ENCODE measurements around the gene MED9.
"Not testable (repeated sequence)": the region's sequence is repeated elsewhere in the genome, so short reads cannot be mapped to it uniquely, and the experiment has no call there.

MED9 gene, protein sequence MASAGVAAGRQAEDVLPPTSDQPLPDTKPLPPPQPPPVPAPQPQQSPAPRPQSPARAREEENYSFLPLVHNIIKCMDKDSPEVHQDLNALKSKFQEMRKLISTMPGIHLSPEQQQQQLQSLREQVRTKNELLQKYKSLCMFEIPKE

DNA sequence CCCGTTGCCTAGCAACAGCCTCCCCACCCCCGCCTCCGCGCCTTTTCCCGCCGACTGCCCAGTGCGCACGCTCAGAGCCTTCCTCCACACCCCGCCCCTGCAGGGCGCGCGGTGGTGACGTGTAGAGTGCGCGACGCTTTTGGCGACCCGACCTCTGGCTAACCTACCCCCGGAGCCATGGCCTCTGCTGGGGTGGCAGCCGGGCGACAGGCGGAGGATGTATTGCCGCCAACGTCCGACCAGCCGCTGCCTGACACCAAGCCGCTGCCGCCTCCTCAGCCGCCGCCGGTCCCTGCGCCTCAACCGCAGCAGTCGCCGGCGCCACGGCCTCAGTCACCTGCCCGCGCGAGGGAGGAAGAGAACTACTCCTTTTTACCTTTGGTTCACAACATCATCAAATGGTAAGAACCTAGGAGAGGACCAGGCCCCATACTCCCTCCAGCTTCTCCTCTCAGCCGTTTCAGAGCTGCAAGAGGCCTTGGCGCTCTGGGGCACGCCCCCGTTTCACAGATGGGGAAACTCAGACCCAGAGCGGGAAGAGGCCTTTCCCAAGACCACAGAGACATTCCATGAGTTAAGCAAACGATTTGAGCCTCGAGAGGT is at the start of gene MED9:
TSS of gene MED9 (plus strand) at position 136 of the 603 bp plus-strand sequence. CDS start at position 178, 42 bp downstream.
- Histone ChIP-seq H3K4me1 (ENCODE audit: control insufficient read depth, insufficient read depth, low read length) (peaks cover 37% of the 10 kb centered on the region), H3K9me3 (ENCODE audit: control insufficient read depth in 2 of 2, low read length in 2 of 2) (no peaks in the 10 kb centered on the region), H3K27ac (ENCODE audit: low read length) (peak within 1 kb of the TSS; percentile 91), H3K9ac (ENCODE audit: low read length in 2 of 2) (peak within 1 kb of the TSS; percentile 81 to 98), H3K27me3 (ENCODE audit: control insufficient read depth in 1 of 2, insufficient read depth in 2 of 2, low read length in 2 of 2) (no peaks in the 10 kb centered on the region), H3K4me3 (ENCODE audit: low read length in 2 of 2) (peak within 1 kb of the TSS; percentile 90 to 99), H3K36me3 (ENCODE audit: control insufficient read depth in 2 of 2, insufficient read depth in 2 of 2, low read length in 2 of 2) (peaks cover 0 to 9% of the 10 kb centered on the region in 2 donors)

DNA sequence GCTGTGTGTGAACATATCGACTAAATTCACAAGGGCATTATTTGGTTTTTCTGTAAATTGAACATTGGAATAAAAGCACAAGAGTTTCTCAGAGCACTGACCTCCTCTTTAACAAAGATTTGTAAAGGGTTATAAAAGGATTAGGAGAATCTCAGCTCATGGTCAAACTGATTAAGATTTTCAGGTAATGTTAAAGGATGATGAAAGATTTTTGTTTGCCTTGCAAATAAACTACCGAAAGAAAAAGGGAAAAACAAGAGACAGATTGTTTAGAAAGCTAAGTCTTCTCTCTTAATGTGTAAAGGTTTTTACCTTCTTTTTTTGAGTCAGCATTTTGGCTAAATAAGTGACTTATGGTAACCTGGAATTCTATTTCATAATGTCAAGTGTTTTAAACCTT is 47.6 kb upstream of the MED9 start:
- no peaks in the 10 kb centered on the region for H3K27me3 ChIP-seq (ENCODE audit: control insufficient read depth in 1 of 2, insufficient read depth in 2 of 2, low read length in 2 of 2)
- no peak overlapping the region for H3K4me3 ChIP-seq (ENCODE audit: low read length in 2 of 2)
- H3K27ac ChIP-seq (ENCODE audit: low read length): no peak overlapping the region
- no peaks in the 10 kb centered on the region for H3K4me1 ChIP-seq (ENCODE audit: control insufficient read depth, insufficient read depth, low read length)
- H3K9me3 ChIP-seq (ENCODE audit: control insufficient read depth in 2 of 2, low read length in 2 of 2): no peaks in the 10 kb centered on the region
- no peak overlapping the region for H3K9ac ChIP-seq (ENCODE audit: low read length in 2 of 2)
- H3K36me3 ChIP-seq (ENCODE audit: control insufficient read depth in 2 of 2, insufficient read depth in 2 of 2, low read length in 2 of 2): no peaks in the 10 kb centered on the region

DNA sequence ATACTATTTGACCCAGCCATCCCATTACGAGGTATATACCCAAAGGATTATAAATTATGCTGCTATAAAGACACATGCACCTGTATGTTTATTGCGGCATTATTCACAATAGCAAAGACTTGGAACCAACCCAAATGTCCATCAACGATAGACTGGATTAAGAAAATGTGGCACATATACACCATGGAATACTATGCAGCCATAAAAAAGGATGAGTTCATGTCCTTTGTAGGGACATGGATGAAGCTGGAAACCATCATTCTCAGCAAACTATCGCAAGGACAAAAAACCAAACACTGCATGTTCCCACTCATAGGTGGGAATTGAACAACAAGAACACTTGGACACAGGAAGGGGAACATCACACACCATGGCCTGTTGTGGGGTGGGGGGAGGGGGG is 45.9 kb upstream of the MED9 start:
- not testable (repeated sequence) for H3K4me3 ChIP-seq (ENCODE audit: low read length in 2 of 2); H3K9me3 ChIP-seq (ENCODE audit: control insufficient read depth in 2 of 2, low read length in 2 of 2); H3K9ac ChIP-seq (ENCODE audit: low read length in 2 of 2); H3K36me3 ChIP-seq (ENCODE audit: control insufficient read depth in 2 of 2, insufficient read depth in 2 of 2, low read length in 2 of 2); H3K27ac ChIP-seq (ENCODE audit: low read length); H3K27me3 ChIP-seq (ENCODE audit: control insufficient read depth in 1 of 2, insufficient read depth in 2 of 2, low read length in 2 of 2); H3K4me1 ChIP-seq (ENCODE audit: control insufficient read depth, insufficient read depth, low read length)

DNA sequence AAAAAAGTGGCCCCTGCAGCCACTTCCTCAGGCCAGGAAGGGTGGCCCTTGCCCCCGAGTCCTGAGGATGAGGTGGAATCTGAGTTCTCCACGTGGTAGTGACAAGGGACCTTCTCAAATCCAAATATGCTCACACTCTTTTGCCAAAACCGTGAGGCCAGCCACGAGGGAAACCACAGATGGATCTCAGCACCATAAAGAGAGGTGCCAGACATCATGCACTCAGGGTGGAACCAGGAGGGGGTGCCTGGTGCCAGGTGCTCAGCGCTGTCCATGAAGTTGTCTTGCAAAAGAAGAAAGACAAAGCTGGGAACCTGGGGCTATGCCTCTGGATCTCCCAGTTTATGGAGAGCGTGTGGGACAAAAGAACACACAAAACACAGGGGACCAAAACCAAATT is 45.2 kb upstream of the MED9 start:
- no peaks in the 10 kb centered on the region for H3K4me1 ChIP-seq (ENCODE audit: control insufficient read depth, insufficient read depth, low read length)
- H3K9me3 ChIP-seq (ENCODE audit: control insufficient read depth in 2 of 2, low read length in 2 of 2): no peaks in the 10 kb centered on the region
- no peak overlapping the region for H3K4me3 ChIP-seq (ENCODE audit: low read length in 2 of 2)
- H3K9ac ChIP-seq (ENCODE audit: low read length in 2 of 2): no peak overlapping the region
- no peak overlapping the region for H3K27ac ChIP-seq (ENCODE audit: low read length)
- peaks cover 0 to 6% of the 10 kb centered on the region in 2 donors for H3K27me3 ChIP-seq (ENCODE audit: control insufficient read depth in 1 of 2, insufficient read depth in 2 of 2, low read length in 2 of 2)
- no peaks in the 10 kb centered on the region for H3K36me3 ChIP-seq (ENCODE audit: control insufficient read depth in 2 of 2, insufficient read depth in 2 of 2, low read length in 2 of 2)

DNA sequence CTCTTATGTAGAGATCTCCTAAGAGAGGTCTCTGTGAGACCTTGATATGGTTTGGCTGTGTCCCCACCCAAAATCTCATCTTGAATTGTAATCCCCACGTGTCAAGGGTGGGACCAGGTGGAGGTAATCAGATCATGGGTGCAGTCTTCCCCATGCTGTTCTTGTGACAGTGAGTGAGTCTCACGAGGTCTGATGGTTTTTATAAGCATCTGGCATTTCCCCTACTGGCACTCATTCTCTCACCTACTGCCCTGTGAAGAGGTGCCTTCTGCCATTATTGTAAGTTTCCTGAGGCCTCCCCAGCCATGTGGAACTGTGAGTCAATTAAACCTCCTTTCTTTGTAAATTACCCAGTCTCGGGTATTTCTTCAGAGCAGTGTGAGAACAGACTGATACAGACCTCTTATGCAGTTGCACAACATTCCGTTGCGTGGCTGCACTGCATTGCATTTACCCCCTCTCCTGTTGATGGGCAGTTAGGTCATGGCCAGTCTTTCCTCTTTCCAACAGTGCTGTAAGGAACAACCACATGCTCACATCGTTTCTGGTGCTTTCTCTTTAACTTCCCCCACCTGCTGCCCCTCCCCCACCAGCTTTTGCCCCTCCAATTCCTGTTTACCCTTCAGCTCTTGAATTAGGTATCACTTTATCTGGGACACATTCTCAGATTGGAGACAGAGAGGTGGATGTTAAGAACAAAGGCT is 43.6 kb upstream of the MED9 start:
- peaks cover 4 to 6% of the 10 kb centered on the region in 2 donors for H3K27me3 ChIP-seq (ENCODE audit: control insufficient read depth in 1 of 2, insufficient read depth in 2 of 2, low read length in 2 of 2)
- no peaks in the 10 kb centered on the region for H3K4me1 ChIP-seq (ENCODE audit: control insufficient read depth, insufficient read depth, low read length)
- H3K9ac ChIP-seq (ENCODE audit: low read length in 2 of 2): no peak overlapping the region
- H3K4me3 ChIP-seq (ENCODE audit: low read length in 2 of 2): no peak overlapping the region
- H3K36me3 ChIP-seq (ENCODE audit: control insufficient read depth in 2 of 2, insufficient read depth in 2 of 2, low read length in 2 of 2): no peaks in the 10 kb centered on the region
- no peaks in the 10 kb centered on the region for H3K9me3 ChIP-seq (ENCODE audit: control insufficient read depth in 2 of 2, low read length in 2 of 2)
- H3K27ac ChIP-seq (ENCODE audit: low read length): no peak overlapping the region

DNA sequence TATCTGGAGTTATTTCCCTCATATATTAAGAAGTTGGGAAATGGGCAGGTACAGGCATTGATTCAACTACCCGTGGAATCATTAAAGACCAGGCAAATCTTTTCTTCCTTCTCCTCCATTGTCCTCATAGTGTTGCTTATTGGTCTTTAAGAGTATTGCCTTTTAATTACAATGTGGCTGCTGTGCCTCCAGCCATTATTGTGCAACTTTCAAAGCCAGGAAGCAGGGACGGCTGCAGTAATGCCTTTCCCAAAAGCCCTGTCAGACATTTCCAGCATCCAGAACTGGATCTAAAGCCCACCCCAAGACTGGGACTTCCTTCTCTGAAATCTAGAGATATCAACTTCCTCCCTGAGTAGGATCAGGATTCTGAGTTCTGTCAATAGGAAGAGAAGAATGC is 42.3 kb upstream of the MED9 start:
- H3K4me1 ChIP-seq (ENCODE audit: control insufficient read depth, insufficient read depth, low read length): no peaks in the 10 kb centered on the region
- no peaks in the 10 kb centered on the region for H3K9me3 ChIP-seq (ENCODE audit: control insufficient read depth in 2 of 2, low read length in 2 of 2)
- H3K4me3 ChIP-seq (ENCODE audit: low read length in 2 of 2): no peak overlapping the region
- no peak overlapping the region for H3K27ac ChIP-seq (ENCODE audit: low read length)
- H3K9ac ChIP-seq (ENCODE audit: low read length in 2 of 2): no peak overlapping the region
- no peaks in the 10 kb centered on the region for H3K36me3 ChIP-seq (ENCODE audit: control insufficient read depth in 2 of 2, insufficient read depth in 2 of 2, low read length in 2 of 2)
- peaks cover 4 to 6% of the 10 kb centered on the region in 2 donors for H3K27me3 ChIP-seq (ENCODE audit: control insufficient read depth in 1 of 2, insufficient read depth in 2 of 2, low read length in 2 of 2)

DNA sequence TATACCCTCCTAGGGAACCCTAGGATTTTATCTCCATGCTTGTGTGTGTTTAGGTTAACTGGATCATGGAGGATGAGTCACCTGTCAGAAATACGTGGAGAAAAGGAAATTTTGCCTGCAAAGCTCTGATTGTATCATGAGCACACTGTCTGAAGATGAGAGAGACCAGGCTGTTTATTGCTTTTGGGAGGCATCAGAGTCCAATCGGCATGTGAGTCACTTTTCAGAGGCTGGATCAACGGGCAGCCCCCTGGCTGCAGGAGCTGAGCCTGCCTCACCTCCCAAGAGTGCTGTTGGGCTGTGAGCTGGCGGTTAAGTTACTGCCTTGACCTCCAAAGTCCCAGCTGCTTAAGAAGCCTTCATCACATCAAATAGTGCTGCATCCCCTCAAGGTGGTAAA is 41.5 kb upstream of the MED9 start:
- no peaks in the 10 kb centered on the region for H3K9me3 ChIP-seq (ENCODE audit: control insufficient read depth in 2 of 2, low read length in 2 of 2)
- no peak overlapping the region for H3K9ac ChIP-seq (ENCODE audit: low read length in 2 of 2)
- H3K27ac ChIP-seq (ENCODE audit: low read length): no peak overlapping the region
- no peaks in the 10 kb centered on the region for H3K36me3 ChIP-seq (ENCODE audit: control insufficient read depth in 2 of 2, insufficient read depth in 2 of 2, low read length in 2 of 2)
- H3K4me1 ChIP-seq (ENCODE audit: control insufficient read depth, insufficient read depth, low read length): no peaks in the 10 kb centered on the region
- no peak overlapping the region for H3K4me3 ChIP-seq (ENCODE audit: low read length in 2 of 2)
- peaks cover 4 to 6% of the 10 kb centered on the region in 2 donors for H3K27me3 ChIP-seq (ENCODE audit: control insufficient read depth in 1 of 2, insufficient read depth in 2 of 2, low read length in 2 of 2)

DNA sequence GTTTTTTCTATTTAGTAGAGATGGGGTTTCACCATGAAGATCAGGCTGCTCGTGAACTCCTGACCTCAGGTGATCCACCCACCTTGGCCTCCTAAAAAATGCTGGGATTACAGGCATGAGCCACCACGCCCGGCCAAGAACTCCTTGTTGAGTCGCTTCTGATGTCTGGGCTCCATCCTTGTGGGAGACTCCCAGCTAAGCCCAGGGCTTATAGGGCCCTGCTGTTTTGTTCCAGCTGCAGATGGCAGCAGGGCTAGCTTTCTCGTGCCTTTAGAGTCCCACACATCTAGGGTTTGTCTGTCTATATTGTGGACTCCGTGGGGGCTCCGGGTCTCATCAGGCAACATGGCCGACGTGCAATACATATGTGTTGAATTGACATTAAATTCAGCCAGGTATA is 39.3 kb upstream of the MED9 start:
- no peak overlapping the region for H3K27ac ChIP-seq (ENCODE audit: low read length)
- H3K9ac ChIP-seq (ENCODE audit: low read length in 2 of 2): no peak overlapping the region
- no peaks in the 10 kb centered on the region for H3K9me3 ChIP-seq (ENCODE audit: control insufficient read depth in 2 of 2, low read length in 2 of 2)
- no peaks in the 10 kb centered on the region for H3K4me1 ChIP-seq (ENCODE audit: control insufficient read depth, insufficient read depth, low read length)
- H3K27me3 ChIP-seq (ENCODE audit: control insufficient read depth in 1 of 2, insufficient read depth in 2 of 2, low read length in 2 of 2): peaks cover 4 to 6% of the 10 kb centered on the region in 2 donors
- no peaks in the 10 kb centered on the region for H3K36me3 ChIP-seq (ENCODE audit: control insufficient read depth in 2 of 2, insufficient read depth in 2 of 2, low read length in 2 of 2)
- no peak overlapping the region for H3K4me3 ChIP-seq (ENCODE audit: low read length in 2 of 2)

DNA sequence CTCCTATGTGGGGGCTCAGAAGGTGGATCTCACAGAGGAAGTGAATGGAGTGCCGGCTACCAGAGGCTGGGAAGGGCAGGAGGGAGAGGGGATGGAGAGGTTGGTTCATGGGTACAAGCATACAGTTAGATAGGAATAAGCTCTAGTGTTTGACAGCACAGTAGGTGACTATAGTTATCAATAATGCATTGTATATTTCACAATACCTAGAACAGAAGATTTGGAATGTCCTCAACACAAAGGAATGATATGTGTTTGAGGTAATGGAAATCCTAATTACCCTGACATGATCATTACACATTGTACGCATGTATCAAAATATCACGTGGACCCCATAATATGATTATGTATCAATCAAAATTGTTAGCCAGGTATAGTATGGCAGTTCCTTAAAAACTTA is 38.9 kb upstream of the MED9 start:
- Histone ChIP-seq H3K27me3 (ENCODE audit: control insufficient read depth in 1 of 2, insufficient read depth in 2 of 2, low read length in 2 of 2) (peaks cover 4 to 6% of the 10 kb centered on the region in 2 donors), H3K4me1 (ENCODE audit: control insufficient read depth, insufficient read depth, low read length) (no peaks in the 10 kb centered on the region), H3K9me3 (ENCODE audit: control insufficient read depth in 2 of 2, low read length in 2 of 2) (no peaks in the 10 kb centered on the region), H3K4me3 (ENCODE audit: low read length in 2 of 2) (no peak overlapping the region), H3K36me3 (ENCODE audit: control insufficient read depth in 2 of 2, insufficient read depth in 2 of 2, low read length in 2 of 2) (no peaks in the 10 kb centered on the region), H3K9ac (ENCODE audit: low read length in 2 of 2) (no peak overlapping the region), H3K27ac (ENCODE audit: low read length) (no peak overlapping the region)

DNA sequence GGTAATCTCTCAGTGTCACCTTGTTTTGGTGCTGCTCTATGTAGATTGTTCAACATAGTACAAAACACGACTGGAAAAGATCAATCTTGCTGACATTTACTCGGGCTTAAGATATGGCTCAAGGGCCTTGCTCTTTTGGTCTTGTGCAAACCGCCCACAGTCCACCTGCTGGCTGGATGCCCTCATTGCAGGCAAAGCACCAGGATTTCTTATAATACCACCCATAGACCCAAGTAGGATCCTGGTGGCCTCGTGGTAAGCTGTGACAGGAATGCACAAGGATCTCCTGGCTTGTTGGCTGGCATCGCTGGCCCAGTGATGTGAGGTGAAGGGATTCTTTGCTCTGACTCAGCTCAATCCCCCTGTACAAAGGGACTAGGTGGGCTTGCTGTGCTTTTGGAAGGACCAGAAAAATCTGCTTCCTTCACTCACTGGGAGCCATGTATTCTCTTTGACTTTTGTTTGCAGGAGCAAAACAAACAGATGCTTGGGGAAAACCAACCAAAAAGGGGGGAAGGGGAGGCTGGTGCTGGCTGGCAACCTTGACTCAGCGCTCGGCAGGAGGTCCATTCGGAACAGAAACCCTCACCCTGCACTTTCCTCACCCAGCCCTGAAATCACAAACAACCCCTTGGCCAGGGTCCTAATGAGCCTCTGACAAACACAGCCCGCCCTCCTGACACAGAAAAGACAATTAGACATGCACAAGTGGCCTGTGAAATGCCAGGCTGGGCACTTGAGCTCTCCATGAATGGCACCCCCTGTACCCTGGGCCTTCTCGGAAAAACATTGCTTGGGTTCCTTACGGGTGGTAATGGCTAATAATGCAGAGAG is 36.6 kb upstream of the MED9 start:
- no peak overlapping the region for H3K27ac ChIP-seq (ENCODE audit: low read length)
- H3K36me3 ChIP-seq (ENCODE audit: control insufficient read depth in 2 of 2, insufficient read depth in 2 of 2, low read length in 2 of 2): no peaks in the 10 kb centered on the region
- no peaks in the 10 kb centered on the region for H3K4me1 ChIP-seq (ENCODE audit: control insufficient read depth, insufficient read depth, low read length)
- H3K9ac ChIP-seq (ENCODE audit: low read length in 2 of 2): no peak overlapping the region
- no peaks in the 10 kb centered on the region for H3K9me3 ChIP-seq (ENCODE audit: control insufficient read depth in 2 of 2, low read length in 2 of 2)
- no peak overlapping the region for H3K4me3 ChIP-seq (ENCODE audit: low read length in 2 of 2)
- peaks cover 7 to 8% of the 10 kb centered on the region in 2 donors for H3K27me3 ChIP-seq (ENCODE audit: control insufficient read depth in 1 of 2, insufficient read depth in 2 of 2, low read length in 2 of 2)
